PC-9 (cell line): ENCODE data around the gene BFSP2.

Experiments
- CTCF ChIP-seq: fragments of 200-600 bp; sonication (generic); conservative IDR thresholded peaks from 2 replicates; pipeline ENCODE4 v1.6.1; 2017; ENCODE audit warnings: mixed run types, antibody characterized with exemption, mild to moderate bottlenecking, moderate library complexity
- EZH2 ChIP-seq: fragments of 200-600 bp; sonication (generic); IDR thresholded peaks from 2 replicates; pipeline ENCODE4 v1.8.0; 2017; ENCODE audit warnings: antibody characterized with exemption, low read depth

- TF ChIP-seq CTCF = no peak
- no peak for TF ChIP-seq EZH2
Measured at GRCh38 chr3:133367403-133367802, 32.5 kb upstream of the BFSP2 start.
